NOMO-1 treated with DMSO at 0.1 percent for 48 hours (cell line): Measurements from ENCODE around the gene ASIC1.
"Not testable (repeated sequence)": the region's sequence is repeated elsewhere in the genome, so short reads cannot be mapped to it uniquely, and the experiment has no call there.

Source experiments
- DNase-seq: peaks from one replicate; lab custom pipeline; 2025; ENCODE audit not compliant: unreplicated experiment; lab: John Stamatoyannopoulos, UW

The ASIC1 gene

DNA sequence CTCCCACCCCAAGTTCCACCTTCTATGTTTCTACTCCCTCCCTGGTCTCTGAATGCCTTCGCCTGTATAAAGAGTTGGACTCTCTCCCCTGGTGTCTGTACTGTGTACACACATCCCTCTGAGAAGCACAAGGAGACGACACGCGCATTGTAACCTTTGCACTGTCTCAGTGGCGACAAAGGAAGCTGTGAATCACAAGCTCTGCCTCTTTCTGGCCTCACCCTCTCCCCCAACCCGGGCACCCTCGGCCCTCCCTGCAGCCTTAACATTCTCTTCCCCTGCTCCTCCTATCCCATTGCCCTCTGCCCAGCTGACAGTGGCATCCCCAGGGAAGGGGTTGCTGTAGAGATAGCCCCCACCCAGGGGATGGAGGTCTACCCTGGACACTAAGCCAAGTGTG lies 25.2 kb downstream of the ASIC1 start:
- no peak for DNase-seq

DNA sequence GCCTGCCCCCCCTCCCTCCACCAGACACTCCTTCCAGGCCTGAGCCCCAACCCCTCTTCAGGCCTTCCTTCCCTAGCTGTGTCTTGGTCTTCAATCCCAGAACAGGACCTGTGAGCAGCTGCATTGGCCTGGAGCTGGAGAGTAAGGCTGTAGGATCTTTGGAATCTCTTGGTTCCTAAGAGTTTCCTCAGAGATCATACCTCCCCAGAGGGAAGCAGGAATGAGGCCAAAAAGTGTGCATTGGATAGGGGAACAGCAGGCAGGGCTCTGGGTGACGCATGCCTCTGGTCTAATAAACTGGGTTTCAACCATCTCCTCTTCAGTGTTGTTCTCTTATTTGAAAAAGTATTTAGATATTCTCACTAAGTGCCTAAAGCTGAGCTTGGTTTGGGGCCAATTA lies 25.9 kb downstream of the ASIC1 start:
- DNase-seq: no peak

DNA sequence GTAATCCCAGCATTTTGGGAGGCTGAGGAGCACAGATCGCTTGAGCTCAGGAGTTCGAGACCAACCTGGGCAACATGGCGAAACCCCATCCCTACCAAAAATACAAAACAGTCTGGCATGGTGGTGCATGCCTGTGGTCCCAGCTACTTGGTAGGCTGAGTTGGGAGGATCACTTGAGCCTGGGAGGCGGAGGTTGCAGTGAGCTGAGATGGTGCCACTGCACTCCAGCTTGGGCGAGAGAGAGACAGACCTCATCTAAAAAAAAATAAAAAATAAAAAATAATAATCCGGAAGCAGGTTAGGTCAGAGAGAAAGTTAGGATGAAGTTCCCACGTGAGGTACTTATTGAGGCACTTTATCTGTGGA lies 27.0 kb downstream of the ASIC1 start:
- not testable (repeated sequence) for DNase-seq

DNA sequence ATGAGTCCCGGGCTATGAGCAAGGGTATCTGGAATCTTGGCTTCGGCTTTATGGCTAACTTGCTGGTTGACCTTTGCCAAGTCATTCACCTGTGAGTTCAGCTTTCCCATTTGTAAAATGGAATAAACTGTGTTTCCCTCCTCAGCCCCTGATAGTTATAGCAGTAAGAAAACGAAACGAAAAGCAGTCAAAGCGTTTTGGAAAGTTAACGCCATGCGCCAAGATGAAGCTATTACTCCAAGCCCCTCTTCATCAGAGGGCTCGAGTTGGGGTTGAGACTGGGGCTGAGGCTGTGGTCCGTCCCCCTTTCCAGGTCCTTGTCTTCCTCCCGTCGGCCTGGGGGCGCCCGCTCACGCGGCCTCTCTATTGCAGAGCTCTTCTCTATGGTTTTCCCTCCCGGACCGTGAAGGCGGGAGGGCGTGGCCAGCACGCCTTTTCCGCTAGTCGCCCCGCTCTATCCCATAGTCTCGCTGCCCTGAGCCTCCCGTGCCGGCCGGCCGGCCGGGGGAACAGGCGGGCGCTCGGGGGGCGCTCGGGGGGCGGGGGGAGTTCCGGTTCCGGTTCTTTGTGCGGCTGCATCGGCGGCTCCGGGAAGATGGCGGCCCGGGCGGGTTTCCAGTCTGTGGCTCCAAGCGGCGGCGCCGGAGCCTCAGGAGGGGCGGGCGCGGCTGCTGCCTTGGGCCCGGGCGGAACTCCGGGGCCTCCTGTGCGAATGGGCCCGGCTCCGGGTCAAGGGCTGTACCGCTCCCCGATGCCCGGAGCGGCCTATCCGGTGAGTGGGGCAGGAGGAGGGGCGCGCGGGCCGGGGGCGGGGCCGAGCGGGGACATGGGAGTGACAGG lies 27.6 kb downstream of the ASIC1 start, which contains the start of gene SMARCD1:
Gene SMARCD1, plus strand, starts transcription at position 568 of the 840 bp plus-strand sequence. Its CDS starts 28 bp downstream, at position 596.
- peak; percentile 87 for DNase-seq

DNA sequence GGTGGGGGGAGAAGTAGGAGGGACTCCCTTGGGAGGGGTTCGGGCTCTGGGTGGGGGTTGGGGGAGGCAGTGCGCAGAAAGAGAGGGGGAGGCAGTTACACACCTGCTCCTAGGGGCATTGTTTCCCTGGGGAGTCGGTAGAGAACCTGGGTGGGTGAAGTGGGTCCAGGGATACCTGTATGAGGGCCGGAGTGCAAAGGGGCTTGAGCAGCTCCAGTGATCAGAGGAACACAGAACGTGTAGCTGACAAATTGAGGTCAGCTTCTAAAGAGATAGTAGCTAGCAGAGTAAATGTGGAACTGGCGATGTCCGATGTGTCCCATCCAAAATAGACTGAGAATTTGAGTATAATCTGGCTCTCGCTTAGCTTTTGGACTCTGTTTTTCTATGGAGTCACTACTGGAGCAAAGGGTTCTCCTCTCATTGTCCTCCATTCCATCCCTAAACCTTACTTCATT lies 28.2 kb downstream of the ASIC1 start:
- no peak for DNase-seq

DNA sequence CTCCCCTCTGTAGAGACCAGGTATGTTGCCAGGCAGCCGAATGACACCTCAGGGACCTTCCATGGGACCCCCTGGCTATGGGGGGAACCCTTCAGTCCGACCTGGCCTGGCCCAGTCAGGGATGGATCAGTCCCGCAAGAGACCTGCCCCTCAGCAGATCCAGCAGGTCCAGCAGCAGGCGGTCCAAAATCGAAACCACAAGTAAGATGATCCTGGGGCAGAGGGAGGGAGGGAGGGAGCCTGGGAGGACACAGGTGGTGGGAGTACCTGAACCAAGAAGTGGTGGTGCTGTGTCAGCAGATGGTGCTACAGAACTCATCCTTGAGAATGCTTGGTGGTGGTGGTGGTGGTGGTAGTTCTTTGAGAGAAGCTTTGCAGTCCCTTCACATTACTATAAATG lies 28.8 kb downstream of the ASIC1 start:
- no peak for DNase-seq

DNA sequence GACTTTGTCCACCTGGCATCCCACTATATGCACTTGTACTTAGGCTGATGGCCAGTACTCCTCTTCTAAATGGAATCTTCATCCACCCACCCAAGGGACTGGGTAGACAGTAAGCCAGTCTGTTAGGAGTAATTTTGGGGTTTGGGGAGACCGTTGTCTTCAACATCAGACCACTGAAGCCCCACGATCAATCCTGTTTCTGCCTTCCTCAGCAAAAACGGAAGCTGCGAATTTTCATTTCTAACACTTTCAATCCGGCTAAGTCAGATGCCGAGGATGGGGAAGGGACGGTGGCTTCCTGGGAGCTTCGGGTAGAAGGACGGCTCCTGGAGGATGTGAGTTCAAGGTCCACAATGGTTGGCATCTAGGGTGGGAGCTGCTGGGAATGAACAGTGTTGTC lies 29.8 kb downstream of the ASIC1 start:
- DNase-seq: no peak

DNA sequence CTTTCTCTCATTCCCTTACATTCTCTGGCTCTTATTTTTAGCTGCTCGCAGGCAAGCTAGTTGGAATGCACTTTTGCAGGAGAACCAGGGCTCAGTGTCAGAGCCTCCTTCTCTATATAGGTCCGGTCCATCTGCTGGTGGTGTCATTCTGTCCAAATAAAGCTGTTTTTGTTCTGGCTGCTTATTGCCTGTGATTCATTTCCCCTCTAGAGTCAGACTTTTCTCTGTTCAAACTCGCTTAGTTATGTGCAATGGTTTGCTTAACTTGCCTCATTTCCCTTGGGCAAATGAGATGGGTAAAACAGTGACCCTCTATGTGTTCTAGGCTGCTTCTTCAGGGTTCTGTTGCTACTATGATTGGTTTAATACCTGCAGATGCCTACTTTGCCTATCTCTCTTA lies 30.6 kb downstream of the ASIC1 start:
- no peak for DNase-seq

DNA sequence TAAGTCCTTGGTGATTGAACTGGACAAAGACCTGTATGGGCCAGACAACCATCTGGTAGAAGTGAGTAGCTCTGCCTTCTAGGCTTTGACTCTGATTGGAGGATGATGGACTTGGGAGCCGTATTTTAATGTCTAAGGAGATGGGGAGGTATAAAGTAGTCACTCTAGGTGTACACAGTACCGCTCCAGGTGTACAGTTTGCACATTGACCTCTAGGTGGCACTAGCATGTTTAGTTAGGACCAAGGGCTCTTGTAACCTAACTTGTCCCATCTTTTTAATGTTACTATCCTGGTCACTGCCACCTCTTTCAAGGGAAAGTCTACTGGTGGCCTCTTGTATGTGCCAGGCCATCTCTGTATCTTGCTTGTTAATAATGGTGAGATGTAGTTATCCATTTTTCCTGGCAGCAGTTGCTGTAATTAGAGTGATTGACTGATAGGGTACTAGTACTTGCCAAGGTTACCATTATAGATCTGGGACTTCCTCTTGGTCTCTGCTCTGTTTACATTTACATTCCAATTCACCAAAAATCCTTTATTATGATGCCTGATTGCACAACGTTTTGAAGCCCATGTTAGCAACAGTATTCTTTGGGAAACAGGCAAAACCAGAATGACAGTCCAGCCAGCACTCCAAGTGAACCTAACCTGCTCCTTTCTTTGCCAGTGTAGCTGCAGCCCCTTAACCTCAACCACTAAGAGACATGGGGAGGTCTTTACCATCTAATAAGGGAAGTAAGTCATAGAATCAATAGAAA lies 31.4 kb downstream of the ASIC1 start:
- peak; percentile 52 for DNase-seq

DNA sequence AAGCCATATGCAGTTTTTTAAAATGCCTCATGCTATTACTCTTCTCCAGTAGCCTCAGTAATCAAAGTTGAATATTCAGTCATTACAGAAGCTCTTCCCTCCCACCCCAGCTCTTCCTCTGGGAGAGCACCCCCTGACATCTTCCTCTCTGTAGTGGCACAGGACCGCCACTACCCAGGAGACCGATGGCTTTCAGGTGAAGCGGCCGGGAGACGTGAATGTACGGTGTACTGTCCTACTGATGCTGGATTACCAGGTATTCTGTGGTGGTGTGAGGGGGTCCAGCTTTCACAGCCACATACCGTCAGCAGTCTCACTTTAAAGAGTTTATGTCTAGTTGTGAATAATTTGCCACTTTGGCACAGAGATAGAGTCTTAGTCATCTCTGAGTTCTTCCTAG lies 32.3 kb downstream of the ASIC1 start:
- no peak for DNase-seq

DNA sequence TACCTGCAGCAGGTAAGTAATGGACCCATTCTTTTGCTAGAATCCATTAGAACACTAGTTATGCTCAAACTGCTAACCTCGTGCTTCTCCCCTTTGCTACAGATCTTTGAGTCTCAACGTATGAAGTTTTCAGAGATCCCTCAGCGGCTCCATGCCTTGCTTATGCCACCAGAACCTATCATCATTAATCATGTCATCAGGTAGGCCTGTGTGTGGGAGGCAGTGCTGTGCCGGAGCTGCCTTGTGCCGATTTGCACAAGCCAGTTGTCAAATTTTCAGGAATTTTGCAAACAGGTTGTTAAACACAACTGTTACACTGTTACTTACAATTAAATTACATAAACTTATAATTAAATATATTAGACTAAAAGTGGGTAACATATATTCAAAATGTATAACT lies 33.0 kb downstream of the ASIC1 start:
- no peak for DNase-seq

DNA sequence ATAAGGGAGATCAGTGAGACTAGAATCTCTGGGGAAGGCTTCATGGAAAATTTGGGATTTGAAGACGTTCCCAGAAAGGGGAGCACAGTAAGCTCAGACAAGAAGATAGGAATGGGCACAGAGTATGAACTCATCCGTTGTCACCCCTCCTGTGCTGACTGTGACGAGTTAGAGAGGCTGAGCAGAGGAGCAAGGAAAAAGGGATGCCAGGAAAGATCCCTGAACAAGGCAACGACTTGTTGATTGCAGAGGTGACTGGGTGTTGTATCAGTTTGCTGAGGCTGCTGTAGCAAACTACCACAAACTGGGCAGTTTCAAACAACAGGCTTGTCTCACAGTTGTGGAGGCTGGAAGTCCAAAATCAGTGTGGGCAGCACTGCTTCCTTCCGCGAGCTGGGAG lies 40.6 kb downstream of the ASIC1 start:
- no peak for DNase-seq

DNA sequence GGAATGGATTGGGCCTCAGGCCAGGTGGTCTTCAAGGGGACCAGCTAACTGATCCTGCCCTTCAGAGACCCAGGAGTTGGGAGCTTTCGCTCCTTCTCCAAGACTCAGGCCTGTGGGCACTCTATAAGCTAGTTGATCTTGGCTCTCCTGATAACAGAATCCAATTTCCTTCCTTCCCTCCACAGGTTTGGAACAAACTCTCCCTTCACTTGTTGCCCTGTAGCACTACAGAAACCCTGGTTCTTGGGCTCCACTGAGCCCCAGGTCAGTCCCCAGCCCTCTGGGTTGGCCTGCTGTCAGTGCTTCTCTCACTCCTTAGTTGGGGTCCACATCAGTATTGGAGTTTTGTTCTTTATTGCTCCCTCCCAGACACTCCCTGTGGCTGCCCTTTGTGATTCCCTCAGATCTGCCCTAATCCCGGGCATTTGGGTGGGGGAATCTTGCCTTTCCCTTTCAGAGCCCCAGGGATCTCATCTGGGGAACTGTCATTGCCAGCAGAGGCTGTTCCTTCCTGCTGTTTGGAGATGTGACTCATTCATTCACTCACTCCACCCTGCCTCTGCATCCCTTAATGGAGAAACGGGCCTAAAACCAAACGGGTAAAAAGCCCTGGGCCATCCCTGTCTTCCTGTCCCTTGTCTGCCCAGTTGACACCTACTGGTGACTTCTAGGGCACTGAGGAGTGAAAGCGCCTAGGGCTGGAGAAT lies 42.1 kb downstream of the ASIC1 start:
- no peak for DNase-seq

DNA sequence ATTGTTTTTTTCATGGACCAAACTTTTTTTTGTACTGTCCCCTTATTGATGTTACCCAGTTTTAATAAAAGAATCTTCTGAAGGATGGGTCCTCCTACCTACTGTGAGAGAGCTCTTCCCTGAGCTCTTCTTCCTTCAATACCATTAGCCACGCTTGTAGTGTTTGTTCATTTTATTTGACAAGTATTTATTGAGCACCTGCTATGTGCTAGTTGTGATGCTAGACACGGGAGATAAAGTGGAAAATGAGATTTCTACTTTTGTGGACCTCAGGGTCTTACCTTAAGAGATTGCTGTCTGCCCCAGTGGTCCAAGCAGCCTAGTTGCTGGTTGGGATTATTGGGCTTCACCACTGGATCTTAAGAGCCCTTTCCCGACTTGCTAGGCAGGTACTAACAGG lies 43.2 kb downstream of the ASIC1 start:
- no peak for DNase-seq

DNA sequence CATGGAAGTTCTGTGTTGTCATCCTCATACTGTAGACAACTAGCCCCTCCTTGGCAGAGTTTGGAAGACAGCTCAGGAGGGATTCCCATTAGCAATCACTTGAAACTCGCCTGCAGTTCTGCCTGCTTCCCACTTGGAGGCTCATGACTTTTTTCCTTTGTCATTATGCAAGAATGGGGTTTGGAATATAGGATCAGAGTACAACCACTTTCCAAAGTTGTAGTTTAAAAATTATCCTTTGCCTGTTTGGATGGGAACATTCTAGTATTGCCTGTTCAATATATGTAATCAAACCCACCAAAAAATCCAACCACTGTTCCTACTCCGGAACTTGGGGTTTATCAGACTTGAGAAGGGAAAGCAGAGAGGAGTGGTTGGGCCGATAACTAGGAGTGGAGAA lies 44.3 kb downstream of the ASIC1 start:
- DNase-seq: no peak

DNA sequence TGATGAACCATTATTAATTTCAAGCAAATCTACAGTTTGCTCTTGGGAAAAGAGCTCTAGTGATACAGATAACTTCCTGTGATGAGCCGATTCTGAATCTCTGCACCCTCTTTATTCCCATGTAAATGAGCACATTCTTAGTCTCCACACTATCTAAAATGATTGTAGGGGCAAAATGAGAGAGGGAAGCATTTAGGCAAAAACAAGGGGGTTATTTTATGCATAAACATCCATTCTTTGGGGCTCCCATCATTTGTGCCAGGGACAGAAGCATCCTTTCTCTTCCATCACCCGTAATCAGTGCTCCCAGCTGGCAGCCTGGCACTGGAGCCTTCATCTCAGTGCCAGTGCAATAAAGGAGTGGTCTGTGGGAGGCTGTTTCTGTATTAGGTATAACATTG lies 44.7 kb downstream of the ASIC1 start:
- DNase-seq: no peak

DNA sequence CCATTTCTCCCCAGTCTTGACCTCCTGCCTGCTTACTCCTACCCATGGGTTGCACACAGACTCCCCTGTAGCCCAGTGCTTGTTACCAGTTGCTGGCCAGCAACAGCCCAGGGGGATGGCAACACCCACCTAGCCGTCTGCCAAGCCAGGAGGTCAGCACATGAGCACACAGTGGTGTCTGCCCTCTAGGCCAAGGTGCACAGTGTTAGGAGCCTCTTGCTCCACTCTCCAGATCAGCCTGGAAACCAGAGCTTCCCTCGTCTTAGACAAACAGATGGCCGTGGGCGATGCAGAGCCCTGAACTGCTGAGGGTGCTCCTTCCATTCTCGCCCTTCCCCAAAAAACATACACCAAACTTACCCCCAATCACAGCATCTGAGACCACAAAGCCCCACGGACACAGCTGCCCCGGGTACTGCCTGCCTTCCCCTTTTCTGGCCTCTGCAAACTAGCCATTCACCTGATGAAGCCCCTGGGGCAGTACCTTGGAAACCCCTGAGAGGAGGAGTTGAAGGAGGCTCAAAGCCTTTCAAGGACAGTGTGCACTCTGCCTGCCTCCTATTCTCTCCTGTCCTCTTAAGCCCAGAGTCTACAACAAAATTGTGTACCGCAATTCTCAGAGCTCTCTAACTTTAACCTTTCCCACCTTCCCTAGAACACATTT lies 45.4 kb downstream of the ASIC1 start:
- DNase-seq: no peak

DNA sequence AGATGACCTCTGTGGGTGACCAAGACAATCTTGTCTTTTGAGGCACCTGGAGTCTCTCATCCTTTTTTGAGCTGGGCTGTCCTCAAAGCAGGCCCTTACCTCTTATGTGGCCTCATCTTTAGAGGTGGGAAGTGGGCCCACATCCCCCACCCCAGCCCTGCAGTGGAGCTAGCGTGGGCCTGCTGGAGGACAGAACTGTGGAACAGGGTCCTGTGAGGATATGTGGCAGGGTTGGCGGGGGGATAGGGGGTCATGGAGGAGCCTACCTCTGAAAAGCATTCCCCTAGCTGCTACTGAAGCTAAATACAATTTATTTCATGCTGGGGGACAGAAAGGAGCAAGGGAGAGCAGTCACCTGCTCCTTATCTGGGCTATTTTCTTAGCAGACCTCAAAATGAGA lies 46.0 kb downstream of the ASIC1 start:
- DNase-seq: no peak

DNA sequence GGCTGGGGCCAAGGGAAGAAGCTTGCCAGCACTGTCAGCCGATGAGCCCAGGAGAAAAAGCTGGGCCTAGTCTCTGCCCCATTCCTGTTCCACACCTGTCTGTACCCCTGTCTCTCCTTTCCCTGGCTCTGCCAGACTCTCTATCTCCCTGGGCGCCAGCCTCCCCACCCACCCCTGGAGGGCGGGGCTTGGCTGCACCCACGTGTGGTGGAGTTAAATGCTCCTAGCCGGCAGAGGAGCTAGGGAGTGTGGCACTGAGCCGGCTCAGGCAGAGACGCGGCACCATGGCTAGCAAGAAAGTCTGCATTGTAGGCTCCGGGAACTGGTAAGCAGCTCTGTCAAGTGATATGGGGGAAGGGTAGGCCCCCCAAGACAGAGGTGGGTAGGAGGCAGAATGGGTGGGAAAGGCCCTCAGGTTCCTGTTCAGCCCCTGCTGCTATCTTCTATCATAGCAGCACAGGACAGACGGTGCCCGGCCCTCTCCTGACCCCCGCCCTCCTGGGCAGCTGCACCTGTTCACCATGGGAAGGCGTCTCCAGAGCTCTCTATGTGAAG lies 46.4 kb downstream of the ASIC1 start, which contains the start of gene GPD1:
Gene GPD1, plus strand, starts transcription at position 242 of the 555 bp plus-strand sequence. Its CDS starts 43 bp downstream, at position 285.
- DNase-seq: no peak
